ENCODE data around the gene LENG8. TPM values are rescaled to one million over a fixed set of nuclear protein-coding genes. Genes with fewer than 3 reads are reported as not detected.
A peak's percentile ranks its signal among the peaks of the same experiment; 100 is the strongest.
"Not testable (repeated sequence)": the region's sequence is repeated elsewhere in the genome, so short reads cannot be mapped to it uniquely, and the experiment has no call there.

The LENG8 gene
- total RNA-seq, 1 donor from 2014 or later, result 69.1 TPM

GRCh38 chr19:54457773-54458647 is 9.0 kb downstream of the LENG8 start:
- DNase-seq (no peak), ATAC-seq (no peak)
- intact Hi-C loops (cut with micrococcal nuclease), result no loop called here

- no peak for ATAC-seq
- no peak for DNase-seq
- intact Hi-C loops (cut with micrococcal nuclease), result no loop called here
Measured at GRCh38 chr19:54458648-54459281, 9.8 kb downstream of the LENG8 start.

GRCh38 chr19:54459282-54460229 is 10.6 kb downstream of the LENG8 start:
- no peak for DNase-seq
- intact Hi-C loops (cut with micrococcal nuclease), result no loop called here

GRCh38 chr19:54460230-54461005 is 11.4 kb downstream of the LENG8 start:
- ATAC-seq, result no peak
- DNase-seq, result no peak
- intact Hi-C loops (cut with micrococcal nuclease), result no loop called here

More at GRCh38 chr19:54459282-54460229, 10.6 kb downstream of the LENG8 start:
- no peak for ATAC-seq

- intact Hi-C loops (cut with micrococcal nuclease), result no loop called here
- DNase-seq (no peak), ATAC-seq (no peak)
Measured at GRCh38 chr19:54461210-54461609, 12.2 kb downstream of the LENG8 start.

- ATAC-seq, result no peak
- DNase-seq, result no peak
- intact Hi-C loops (cut with micrococcal nuclease), result no loop called here
Measured at GRCh38 chr19:54461613-54462012, 12.6 kb downstream of the LENG8 start.

GRCh38 chr19:54462047-54462654 is 13.2 kb downstream of the LENG8 start:
- DNase-seq (no peak), ATAC-seq (no peak)
- intact Hi-C loops (cut with micrococcal nuclease), result no loop called here

GRCh38 chr19:54462655-54463530 is 13.9 kb downstream of the LENG8 start:
- intact Hi-C loops (cut with micrococcal nuclease), result no loop called here
- peak; percentile 38 for ATAC-seq
- DNase-seq, result peak; percentile 86

- intact Hi-C loops (cut with micrococcal nuclease), result no loop called here
- ATAC-seq (peak; percentile 75), DNase-seq (peak; percentile 97)
Measured at GRCh38 chr19:54463531-54464043, 14.6 kb downstream of the LENG8 start, which contains the start of gene LENG9. Gene LENG9, minus strand, starts transcription at chr19:54463778. Its CDS starts 252 bp downstream, at chr19:54463526.

- ATAC-seq (peak; percentile 40), DNase-seq (peak; percentile 79)
- intact Hi-C loops (cut with micrococcal nuclease), result no loop called here
Measured at GRCh38 chr19:54464044-54464629, 15.1 kb downstream of the LENG8 start.

GRCh38 chr19:54464630-54465425 is 15.8 kb downstream of the LENG8 start:
- DNase-seq (peak; percentile 95), ATAC-seq (peak; percentile 80)
- intact Hi-C loops (cut with micrococcal nuclease), result no loop called here

GRCh38 chr19:54465426-54466109 is 16.6 kb downstream of the LENG8 start:
- DNase-seq (peak; percentile 47), ATAC-seq (no peak)
- intact Hi-C loops (cut with micrococcal nuclease), result no loop called here

- ATAC-seq; DNase-seq; intact Hi-C loops (cut with micrococcal nuclease): not testable (repeated sequence)
Measured at GRCh38 chr19:54466110-54466480, 17.1 kb downstream of the LENG8 start.

- ATAC-seq (peak; percentile 6), DNase-seq (peak; percentile 77)
- intact Hi-C loops (cut with micrococcal nuclease), result no loop called here
Measured at GRCh38 chr19:54469496-54469934, 20.5 kb downstream of the LENG8 start.

- DNase-seq (no peak), ATAC-seq (no peak)
- intact Hi-C loops (cut with micrococcal nuclease), result no loop called here
Measured at GRCh38 chr19:54470276-54470887, 21.4 kb downstream of the LENG8 start.
